Stimulated activated CD4-positive, alpha-beta T cell treated with anti-CD3 and anti-CD28 coated beads, Interleukin-12 subunit alpha, Interleukin-12 subunit beta, amount 100 ng/mL, for 48 hours (primary cell): ENCODE data around the gene ZC2HC1B.

ENCODE experiments used
- DNase-seq, 3 donors: peaks; one replicate each; pipeline ENCODE4 v3.0.0-alpha.2; 2020; ENCODE audit warnings: low read depth in 2 of 3, low spot score in 1 of 3

Gene ZC2HC1B

DNA sequence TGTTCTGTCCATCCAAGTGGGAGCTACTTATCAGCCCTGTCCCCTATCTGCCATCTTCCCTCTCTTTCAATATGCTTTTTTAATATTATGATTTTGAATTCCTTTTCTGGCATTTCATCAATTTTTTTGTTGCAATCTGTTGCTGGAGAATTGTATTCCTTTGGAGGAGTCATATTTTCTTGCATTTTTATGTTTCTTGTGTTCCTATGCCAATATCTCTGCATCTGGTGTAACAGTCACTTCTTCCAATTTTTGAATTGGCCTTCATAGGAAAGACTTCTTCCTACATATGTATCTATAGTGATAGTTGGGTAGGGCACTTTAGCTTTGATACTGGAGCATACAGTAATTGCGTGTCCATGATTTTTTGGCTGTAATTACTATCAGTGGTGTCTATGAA is 70.1 kb downstream of the ZC2HC1B start:
- no peak for DNase-seq

- DNase-seq = no peak
These were observed 70.6 kb downstream of the ZC2HC1B start for GRCh38 chr6:143934867-143935266.

- no peak for DNase-seq
These were observed 72.1 kb downstream of the ZC2HC1B start for GRCh38 chr6:143936347-143936746.

GRCh38 chr6:143936778-143937667 is 72.7 kb downstream of the ZC2HC1B start:
- no peak for DNase-seq

- no peak for DNase-seq
These were observed 73.3 kb downstream of the ZC2HC1B start for GRCh38 chr6:143937668-143937970.

DNA sequence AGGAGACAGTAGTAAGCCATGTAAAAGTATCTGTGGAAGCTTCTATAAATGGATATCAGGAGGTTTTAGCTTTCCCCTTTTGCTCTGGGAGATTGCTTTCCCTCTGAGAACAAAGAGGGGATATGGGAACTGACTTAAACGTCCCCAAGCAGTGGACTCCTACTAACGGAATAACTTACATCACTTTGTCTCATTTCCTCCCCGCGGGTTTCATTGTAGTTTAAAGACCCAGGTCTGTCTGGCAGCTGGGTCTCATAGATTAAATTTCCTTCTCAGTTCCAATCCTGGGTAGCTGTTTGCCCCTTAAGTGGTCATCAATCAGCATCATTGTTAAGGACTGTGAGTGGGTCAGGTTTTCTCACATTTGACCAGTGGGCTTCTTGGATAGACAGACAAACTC is 75.1 kb downstream of the ZC2HC1B start:
- no peak for DNase-seq

- DNase-seq = peak; percentile 35 to 53 (median 36)
These were observed 75.8 kb downstream of the ZC2HC1B start for GRCh38 chr6:143940011-143940597.

GRCh38 chr6:143941852-143942627 is 77.8 kb downstream of the ZC2HC1B start:
- peak; percentile 25 to 46 (median 44) for DNase-seq

GRCh38 chr6:143948208-143948607 is 83.9 kb downstream of the ZC2HC1B start:
- DNase-seq = no peak

- no peak for DNase-seq
These were observed 85.3 kb downstream of the ZC2HC1B start for GRCh38 chr6:143949535-143949934.

DNA sequence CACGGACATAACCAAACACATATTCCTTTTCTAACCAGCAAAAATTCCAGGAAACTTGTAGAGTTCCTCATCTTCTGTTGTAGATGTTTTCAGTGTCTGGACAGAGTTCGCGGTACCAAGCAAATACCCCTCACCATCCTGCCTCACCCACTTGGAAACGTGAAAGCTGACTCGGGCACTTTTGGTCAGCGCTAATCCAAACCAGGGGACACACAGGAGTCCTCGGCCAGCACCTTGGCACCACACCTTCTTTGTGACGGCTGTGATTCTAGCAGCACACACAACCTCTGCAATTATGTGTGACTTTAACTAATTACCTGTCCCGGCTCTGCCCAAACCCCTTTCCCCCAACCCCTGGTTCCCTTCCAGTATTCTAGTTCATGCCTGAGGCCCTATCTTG is 85.7 kb downstream of the ZC2HC1B start:
- DNase-seq = no peak

DNA sequence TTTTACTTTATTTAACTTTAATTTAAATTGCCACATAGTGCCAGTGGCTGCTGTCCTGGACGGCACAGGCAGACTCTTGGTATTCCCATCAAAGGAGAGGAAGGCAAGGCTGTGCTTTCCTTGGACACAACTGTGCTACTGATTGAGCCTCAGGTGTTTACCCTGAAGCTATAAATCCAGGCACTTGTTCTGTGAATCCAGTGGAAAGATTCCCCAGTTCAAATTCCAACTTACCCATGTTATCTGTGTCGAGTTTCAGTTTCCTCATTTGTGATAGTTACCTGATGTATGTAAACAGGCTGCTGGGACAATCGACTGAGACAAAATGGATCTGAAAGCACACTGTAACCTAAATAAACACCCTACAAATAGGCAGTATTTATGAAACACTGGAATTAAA is 86.6 kb downstream of the ZC2HC1B start:
- no peak for DNase-seq

DNA sequence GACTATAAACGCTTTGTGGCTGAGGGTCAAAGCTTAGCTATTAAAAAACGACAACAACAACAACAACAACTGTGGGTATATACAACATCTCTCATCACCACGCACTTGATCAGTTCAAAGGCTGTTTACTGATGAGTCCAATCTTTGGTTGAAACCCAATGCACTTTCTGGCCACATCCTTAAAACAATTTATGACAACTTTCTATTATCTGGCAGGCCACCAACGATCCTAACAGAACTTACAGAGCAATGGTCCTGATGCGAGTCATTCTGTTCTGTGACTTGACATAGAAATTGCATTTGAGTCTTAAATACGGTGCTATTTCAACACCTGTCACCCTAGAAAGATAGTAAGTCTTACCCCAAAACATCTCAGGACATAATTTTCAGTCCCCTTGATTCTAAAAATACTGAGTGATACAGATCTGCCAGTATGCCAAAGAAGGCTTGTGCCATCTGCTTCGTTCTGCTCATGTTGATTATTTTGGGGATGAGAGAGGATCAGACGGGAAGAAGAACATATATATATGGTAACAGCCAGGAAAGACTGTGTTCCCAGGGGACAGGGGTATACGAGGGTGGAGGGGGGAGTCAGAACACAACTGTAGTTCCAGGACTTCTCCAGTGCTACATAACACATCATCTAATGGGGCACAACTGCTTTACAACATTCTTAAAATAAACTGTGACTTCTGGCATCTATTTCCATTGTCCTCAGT is 87.9 kb downstream of the ZC2HC1B start:
- DNase-seq = no peak

GRCh38 chr6:143952947-143953701 is 88.8 kb downstream of the ZC2HC1B start:
- DNase-seq = no peak

DNA sequence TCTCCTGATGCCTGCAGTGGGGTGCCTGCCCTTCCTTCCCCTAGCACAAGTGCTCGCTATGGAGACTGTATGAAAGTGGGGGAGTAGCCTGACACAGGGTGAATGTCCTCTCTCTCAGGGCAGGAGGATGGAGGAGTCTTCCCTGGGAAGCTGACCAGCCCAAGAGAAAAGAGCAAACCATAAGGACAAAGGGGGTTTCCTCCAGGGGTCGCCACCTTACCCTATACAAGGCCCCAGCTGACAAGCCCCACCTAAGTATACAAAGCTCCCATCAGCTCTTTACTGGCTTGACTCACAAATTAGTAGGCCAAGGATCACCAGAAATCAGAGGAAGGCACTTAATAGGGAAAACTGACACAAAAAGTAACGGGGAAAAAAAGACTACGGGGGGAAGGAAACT is 89.6 kb downstream of the ZC2HC1B start:
- DNase-seq = no peak

DNA sequence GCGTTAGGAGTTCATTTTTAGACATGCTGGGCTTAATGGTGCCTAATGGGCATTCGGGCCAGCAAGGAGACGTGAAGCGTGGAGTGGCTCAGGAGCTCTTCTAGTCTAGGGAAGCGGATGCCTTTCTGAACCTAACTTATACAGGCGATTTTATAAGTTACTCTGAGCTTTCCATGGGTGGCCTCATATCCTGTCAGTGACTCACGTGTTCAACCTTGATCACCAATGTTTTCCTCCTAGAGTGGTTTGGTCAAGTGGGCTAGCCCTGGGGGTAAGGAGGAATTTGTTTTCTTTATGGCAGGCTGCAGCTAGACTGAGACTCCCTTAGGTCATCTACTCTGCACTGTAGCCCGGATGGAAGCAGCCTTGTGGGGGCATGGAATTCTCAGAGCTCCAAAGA is 91.7 kb downstream of the ZC2HC1B start:
- no peak for DNase-seq

DNA sequence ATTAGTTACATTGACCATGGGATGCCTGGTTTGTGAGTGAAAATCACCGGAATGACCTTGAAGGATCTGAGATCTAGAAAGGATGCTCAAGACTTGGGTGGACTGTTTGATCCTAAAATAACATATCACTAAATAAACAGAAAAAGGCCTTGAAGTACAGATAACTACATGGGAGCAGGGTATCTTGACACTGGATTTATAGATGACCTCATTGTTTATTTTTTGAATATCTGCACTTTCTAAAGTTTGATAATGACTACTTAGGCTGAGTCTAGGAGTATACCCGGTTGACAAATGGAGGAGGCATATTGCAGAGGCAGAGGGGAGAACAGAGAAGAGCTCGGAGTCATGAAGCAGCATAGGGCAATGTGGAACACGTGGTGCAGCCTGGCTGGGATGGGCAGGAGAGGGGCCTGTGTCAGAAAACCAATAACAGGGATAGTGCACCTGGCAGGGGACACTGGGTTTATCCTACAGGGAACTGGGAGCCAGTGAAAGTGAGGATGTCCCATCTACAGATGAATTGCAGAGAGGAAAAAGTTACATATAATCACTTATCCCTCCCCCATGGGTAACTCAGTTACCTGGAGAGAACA is 93.5 kb downstream of the ZC2HC1B start:
- no peak for DNase-seq

GRCh38 chr6:143958839-143959399 is 94.6 kb downstream of the ZC2HC1B start:
- no peak for DNase-seq

DNA sequence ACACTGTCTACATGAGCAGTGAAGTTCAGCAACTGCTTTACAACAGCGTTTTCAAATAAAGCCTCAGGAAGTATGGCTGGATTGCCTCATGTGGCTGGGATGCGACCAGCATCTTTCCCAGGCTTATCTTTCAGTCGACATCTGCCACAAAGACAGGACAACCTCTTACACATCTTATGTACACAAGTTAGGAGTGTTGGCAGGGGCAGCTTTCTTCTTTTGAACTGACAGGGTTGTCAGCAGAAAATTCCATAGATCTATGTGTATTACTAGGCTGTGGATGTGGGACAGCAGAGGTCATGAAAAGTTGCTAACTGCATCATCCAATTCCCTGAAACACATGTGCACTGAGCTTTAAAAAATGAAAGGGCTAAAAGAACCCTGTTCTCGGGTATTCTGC is 95.7 kb downstream of the ZC2HC1B start:
- no peak for DNase-seq

GRCh38 chr6:143961066-143961465 is 96.8 kb downstream of the ZC2HC1B start:
- no peak for DNase-seq
